ENCODE measurements around the gene CDC42EP3.

The CDC42EP3 gene

GRCh38 chr2:37656512-37657423 is 14.7 kb downstream of the CDC42EP3 start:
- DNase-seq (ENCODE audit: low spot score): no peak

GRCh38 chr2:37654932-37655841 is 16.3 kb downstream of the CDC42EP3 start:
- no peak for DNase-seq (ENCODE audit: low spot score)

GRCh38 chr2:37654419-37654818 is 17.0 kb downstream of the CDC42EP3 start:
- DNase-seq (ENCODE audit: low spot score): no peak

GRCh38 chr2:37653805-37654378 is 17.6 kb downstream of the CDC42EP3 start:
- DNase-seq (ENCODE audit: low spot score): peak; percentile 43

GRCh38 chr2:37653093-37653492 is 18.3 kb downstream of the CDC42EP3 start:
- no peak for DNase-seq (ENCODE audit: low spot score)

- no peak for DNase-seq (ENCODE audit: low spot score)
Observed at GRCh38 chr2:37652199-37652640, 19.2 kb downstream of the CDC42EP3 start.

- no peak for DNase-seq (ENCODE audit: low spot score)
Observed at GRCh38 chr2:37650548-37651093, 20.8 kb downstream of the CDC42EP3 start.

- no peak for DNase-seq (ENCODE audit: low spot score)
Observed at GRCh38 chr2:37649518-37649917, 21.9 kb downstream of the CDC42EP3 start.

GRCh38 chr2:37648331-37649011 is 23.0 kb downstream of the CDC42EP3 start:
- DNase-seq (ENCODE audit: low spot score): no peak

GRCh38 chr2:37647971-37648330 is 23.5 kb downstream of the CDC42EP3 start:
- no peak for DNase-seq (ENCODE audit: low spot score)

- DNase-seq (ENCODE audit: low spot score): no peak
Observed at GRCh38 chr2:37645836-37646235, 25.6 kb downstream of the CDC42EP3 start.

- DNase-seq (ENCODE audit: low spot score): no peak
Observed at GRCh38 chr2:37645362-37645761, 26.1 kb downstream of the CDC42EP3 start.

- no peak for DNase-seq (ENCODE audit: low spot score)
Observed at GRCh38 chr2:37644191-37644590, 27.3 kb downstream of the CDC42EP3 start.

- DNase-seq (ENCODE audit: low spot score): no peak
Observed at GRCh38 chr2:37643730-37644078, 27.7 kb downstream of the CDC42EP3 start.

- DNase-seq (ENCODE audit: low spot score): no peak
Observed at GRCh38 chr2:37642907-37643729, 28.3 kb downstream of the CDC42EP3 start.

GRCh38 chr2:37641582-37642171 is 29.8 kb downstream of the CDC42EP3 start:
- no peak for DNase-seq (ENCODE audit: low spot score)

- DNase-seq (ENCODE audit: low spot score): no peak
Observed at GRCh38 chr2:37639631-37640030, 31.8 kb downstream of the CDC42EP3 start.

- no peak for DNase-seq (ENCODE audit: low spot score)
Observed at GRCh38 chr2:37638973-37639372, 32.5 kb downstream of the CDC42EP3 start.

- DNase-seq (ENCODE audit: low spot score): no peak
Observed at GRCh38 chr2:37637985-37638384, 33.5 kb downstream of the CDC42EP3 start.

GRCh38 chr2:37637190-37637860 is 34.1 kb downstream of the CDC42EP3 start:
- no peak for DNase-seq (ENCODE audit: low spot score)

Measured in D341Med (cell line).